IPS-18c (cell line): ENCODE results near the gene PLA2G4A.

Source experiments
- H3K4me3 ChIP-seq: 2 replicates; pipeline ENCODE4 v1.7.0; 2013; ENCODE audit warnings: low read depth, mild to moderate bottlenecking, low read length, moderate library complexity; ENCODE audit not compliant: insufficient read depth
- H3K9me3 ChIP-seq: one replicate; pipeline ENCODE4 v1.6.1; 2013; ENCODE audit warnings: mild to moderate bottlenecking, low read length, moderate library complexity; ENCODE audit not compliant: control insufficient read depth, insufficient read depth

PLA2G4A gene

DNA sequence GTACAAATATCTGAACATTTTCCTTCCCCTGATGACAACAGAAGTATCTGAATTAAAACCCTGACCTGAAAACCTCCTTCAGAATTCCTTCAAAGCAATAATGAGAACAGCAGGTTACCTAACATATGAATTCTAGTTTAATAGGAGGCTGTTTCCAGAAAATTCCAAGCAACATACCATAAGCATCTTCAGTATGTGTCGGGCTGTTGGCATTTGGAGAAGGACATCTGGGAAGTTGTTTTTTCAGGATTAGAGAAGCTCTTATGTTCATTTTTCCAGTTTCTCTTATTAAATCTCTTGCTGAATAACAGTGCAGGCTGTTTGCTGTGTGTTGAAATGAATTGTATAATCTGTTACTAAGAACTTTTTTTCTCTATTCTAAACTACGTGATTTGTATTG is 101.5 kb downstream of the PLA2G4A start:
- H3K4me3 ChIP-seq = no peak overlapping the region
- peaks cover 2% of the 10 kb centered on the region for H3K9me3 ChIP-seq

DNA sequence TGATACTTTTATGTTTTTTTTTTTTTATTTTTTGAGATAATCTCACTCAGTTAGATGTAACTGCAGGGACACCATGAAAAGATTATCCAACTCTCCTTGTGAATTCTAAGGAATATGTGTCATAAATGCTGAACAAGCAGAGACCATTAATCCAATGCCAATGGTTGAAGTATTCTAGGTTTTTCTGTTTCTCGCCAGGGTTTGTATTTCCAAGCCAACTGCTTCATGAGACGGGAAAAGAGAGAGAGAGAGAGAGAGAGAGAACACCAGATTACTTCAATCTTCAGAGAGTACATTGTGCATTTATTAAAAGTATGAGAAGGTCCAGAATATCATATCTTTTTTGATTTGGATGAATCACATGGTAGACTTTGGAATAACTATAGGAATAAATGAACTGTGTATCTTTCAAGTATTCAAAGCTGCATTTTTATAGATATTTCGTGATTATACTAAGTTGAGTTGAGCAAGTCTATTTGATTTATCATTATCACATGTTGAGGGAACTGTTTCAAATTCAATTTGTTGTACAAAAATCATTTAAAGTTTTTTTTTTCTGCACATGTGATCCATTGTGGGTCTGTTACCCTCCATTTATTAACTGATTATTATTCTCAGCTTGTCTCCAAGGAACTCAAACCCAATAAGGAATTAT is 108.4 kb downstream of the PLA2G4A start:
- Histone ChIP-seq H3K4me3 (no peak overlapping the region), H3K9me3 (no peaks in the 10 kb centered on the region)

DNA sequence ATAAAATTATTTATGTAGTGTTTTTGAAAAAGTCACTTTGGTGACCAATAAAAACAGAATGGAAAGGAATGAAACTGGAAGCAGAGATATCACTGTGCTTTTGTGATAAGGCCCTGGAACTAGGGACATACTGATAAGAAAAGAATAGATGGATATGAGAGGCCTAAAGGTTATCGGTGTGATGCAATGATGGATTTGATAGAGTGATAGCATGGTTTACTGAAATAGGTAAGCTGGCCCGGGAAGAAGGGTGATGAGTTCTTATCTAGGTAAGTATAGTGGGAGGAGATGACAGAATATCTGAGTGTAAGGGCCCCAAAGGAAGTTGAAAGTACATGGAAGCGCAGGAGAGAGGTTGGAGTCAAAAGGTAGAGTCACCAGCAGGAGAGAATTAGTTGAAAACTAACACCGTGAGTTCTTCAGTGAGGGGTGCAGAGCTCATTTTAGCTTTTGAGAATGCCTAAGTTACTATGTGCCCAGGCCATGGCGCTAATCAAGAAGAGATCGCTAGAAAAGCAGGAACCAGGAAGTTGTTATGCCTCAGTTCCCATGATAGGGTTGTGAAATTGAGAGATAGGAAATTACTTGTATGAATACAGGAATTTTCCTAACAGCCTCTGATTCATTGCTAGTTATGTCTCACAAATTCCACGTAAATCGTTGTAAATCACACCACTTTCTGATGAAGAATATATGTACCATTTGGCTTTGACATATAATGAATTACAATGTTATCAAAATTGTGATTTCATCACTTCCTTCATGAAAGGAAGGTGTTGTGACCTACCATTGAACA is 115.3 kb downstream of the PLA2G4A start:
- H3K9me3 ChIP-seq = no peaks in the 10 kb centered on the region
- no peak overlapping the region for H3K4me3 ChIP-seq

DNA sequence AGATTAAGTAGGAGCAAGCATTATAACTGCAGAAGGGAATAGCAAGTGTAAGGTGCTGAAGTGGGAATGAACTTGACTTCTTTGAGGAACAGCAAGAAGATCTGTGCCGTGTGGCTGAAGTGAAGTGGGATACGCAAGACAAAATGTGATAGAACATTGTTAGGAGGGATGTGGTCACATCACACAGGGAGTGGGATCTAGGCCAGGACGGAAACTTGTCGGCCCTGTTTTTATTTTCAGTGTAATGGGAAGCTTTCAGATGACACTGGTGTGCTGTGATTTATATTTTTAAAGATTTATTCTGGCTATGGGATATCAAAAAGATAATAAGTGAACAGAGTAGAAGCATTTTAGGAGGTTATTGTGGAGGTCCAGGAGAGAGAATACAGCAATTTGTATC is 116.4 kb downstream of the PLA2G4A start:
- Histone ChIP-seq H3K4me3 (no peak overlapping the region), H3K9me3 (no peaks in the 10 kb centered on the region)

DNA sequence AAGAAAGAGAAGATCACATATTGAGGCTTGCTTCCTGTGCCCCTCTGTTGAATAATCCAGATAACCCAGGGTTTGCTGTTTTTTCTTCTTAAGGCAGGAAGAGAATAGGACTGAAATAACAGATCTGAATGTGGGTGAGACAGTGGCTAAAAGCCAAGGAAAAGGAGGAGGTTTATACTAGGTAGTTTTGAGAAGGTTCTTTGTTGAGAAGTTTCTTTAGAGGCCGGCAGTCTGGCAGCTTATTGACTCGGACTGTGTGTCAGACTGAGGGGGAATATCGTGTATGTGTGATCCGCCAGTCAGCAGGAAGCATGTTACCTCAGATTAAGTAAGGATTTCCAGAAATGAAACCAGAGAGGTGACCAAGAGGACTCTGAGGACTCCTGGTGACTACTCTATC is 119.8 kb downstream of the PLA2G4A start:
- H3K9me3 ChIP-seq = no peaks in the 10 kb centered on the region
- no peak overlapping the region for H3K4me3 ChIP-seq

DNA sequence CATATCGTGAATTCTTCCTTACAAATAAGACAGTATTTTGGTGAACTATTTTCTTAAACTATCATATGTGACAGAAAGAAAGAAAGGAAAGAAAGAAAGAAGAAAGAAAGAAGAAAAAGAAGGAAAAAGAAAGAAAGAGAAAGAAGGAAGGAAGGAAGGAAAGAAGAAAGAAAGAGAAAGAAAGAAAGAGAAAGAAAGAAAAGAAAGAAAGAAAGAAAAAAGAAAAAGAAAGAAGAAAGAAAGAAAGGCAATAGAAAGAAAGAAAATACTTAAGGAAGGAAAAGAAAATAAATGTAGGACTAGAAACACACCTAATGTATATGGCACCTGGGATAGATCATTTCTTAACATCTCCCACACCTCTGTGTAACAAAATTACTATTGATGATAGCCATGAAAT is 120.4 kb downstream of the PLA2G4A start:
- no peaks in the 10 kb centered on the region for H3K9me3 ChIP-seq
- no peak overlapping the region for H3K4me3 ChIP-seq

DNA sequence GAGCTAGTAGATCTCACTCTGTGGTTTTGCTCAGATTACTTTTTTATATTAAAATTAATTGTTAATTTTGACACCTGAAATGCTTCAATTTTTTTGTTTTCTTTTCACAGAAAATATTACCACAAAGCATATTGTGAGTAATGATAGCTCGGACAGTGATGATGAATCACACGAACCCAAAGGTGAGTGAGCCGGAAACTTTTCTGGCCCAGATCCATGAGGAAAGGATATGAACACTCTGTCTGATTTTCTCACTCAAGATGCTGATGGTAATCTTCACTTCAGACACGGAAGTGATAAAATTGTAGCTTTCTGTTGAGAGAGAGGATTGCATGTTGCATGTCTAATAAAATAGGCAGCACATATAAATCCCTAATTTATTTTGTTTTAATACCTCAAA is 121.8 kb downstream of the PLA2G4A start:
- no peak overlapping the region for H3K4me3 ChIP-seq

DNA sequence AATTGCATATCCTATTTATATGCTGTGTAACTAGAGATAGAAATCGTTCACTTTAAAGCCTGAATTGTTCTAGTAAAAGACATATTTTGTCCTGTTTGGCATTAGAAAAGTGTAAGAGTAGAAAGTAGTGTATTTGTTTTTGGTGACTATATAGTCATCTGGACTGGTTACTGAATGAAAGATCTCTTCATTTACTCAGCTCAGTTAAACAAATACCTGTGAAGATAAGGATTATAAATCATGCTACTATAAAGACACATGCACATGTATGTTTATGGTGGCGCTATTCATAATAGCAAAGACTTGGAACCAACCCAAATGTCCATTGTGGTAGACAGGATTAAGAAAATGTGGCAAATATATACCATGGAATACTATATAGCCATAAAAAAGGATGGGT is 125.1 kb downstream of the PLA2G4A start:
- no peak overlapping the region for H3K4me3 ChIP-seq
- no peaks in the 10 kb centered on the region for H3K9me3 ChIP-seq

More for the DNA sequence above, 121.8 kb downstream of the PLA2G4A start:
- H3K9me3 ChIP-seq = no peaks in the 10 kb centered on the region

DNA sequence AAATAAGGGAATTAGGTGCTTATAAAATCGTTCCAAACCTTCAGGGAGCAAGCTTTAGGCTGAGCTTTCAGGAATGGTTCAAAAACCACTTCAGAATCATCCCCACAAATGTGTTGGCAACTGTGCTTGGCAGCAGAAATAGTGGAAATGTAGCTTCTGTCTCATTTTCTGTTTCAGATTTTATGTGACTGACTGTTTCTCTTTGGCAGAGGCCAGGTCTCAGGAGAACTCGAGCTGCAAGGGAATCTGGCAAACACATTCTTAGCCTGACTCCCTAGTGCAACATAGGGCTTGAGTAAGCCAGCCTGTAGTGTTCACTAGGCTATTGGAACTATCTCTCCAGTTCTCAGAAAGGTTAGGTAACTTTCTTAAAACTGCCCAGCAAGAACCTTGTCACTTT is 128.6 kb downstream of the PLA2G4A start:
- Histone ChIP-seq H3K9me3 (no peaks in the 10 kb centered on the region), H3K4me3 (no peak overlapping the region)

DNA sequence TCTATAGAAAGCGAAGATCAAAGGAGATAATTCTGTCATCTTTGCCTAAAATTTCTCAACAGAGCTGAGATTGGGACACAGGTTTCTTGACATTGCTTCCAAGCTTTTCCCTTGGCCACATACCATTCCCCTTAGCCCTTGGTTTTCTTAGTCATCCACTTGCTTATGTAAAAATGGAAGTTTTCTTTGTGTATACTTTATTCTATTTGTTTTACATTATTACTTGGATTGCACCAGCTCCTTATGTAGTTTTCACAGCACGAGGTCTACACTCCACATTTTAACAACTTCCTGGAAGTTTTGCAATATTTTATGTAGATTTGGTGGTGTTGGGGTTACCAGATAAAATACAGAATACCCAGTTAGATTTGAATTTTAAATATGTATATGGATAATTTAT is 129.8 kb downstream of the PLA2G4A start:
- Histone ChIP-seq H3K4me3 (no peak overlapping the region), H3K9me3 (no peaks in the 10 kb centered on the region)

DNA sequence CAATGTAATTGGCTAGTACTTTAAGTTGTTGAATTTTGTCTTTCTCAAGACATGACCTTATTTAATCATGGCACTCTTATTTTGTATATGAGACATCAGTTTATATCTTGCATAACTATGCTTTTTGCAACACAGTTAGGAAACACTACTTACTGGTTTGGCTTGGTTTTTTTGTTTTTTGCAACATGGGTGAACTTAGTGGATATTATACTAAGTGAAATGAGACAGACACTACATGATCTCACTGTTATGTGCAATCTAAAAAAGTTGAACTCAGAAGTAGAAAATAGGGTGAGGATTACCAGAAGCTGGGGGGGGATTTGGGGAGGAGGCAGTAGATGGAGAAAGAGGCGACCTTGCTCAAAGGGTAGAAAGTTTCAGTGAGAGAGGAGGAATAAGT is 132.1 kb downstream of the PLA2G4A start:
- H3K9me3 ChIP-seq = no peaks in the 10 kb centered on the region
- H3K4me3 ChIP-seq = no peak overlapping the region

DNA sequence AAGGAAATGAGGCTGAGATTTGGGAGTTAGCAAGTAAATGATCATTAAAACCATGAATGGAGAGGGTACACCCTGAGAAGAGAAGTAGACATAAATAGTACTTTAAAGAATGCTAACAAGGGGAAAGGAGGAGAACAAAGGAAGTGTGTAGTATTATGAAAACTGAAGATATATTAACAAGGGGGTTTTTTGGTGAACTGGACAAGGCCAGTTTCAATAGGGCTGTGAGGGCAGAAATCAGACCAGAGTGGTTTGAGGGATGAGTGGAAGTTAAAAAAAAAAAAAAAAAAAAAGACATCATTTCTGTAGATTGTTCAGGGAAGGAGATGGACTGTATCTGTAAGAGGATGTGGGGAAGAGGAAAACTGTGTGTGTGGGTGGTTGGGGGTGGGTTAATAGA is 137.1 kb downstream of the PLA2G4A start:
- no peak overlapping the region for H3K4me3 ChIP-seq
- H3K9me3 ChIP-seq = no peaks in the 10 kb centered on the region

DNA sequence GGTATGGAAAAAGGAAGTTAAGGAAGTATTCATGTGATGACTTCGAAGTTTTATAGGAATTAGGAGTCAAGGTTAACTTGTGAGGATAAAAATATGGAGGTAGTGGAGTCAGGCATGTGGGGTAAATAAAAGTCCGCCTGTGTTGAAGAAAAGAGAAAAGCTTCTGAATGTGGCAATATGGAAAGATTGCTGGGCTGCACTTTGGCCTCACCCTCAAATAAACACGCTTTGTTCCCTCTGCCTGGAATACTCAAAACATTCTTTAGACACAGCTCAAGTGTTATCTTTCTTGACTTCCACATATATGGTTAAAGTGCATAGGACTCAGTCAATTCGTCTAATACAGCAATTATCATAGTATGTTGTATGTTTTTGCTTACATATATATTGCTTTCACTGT is 137.7 kb downstream of the PLA2G4A start:
- Histone ChIP-seq H3K4me3 (no peak overlapping the region), H3K9me3 (no peaks in the 10 kb centered on the region)

DNA sequence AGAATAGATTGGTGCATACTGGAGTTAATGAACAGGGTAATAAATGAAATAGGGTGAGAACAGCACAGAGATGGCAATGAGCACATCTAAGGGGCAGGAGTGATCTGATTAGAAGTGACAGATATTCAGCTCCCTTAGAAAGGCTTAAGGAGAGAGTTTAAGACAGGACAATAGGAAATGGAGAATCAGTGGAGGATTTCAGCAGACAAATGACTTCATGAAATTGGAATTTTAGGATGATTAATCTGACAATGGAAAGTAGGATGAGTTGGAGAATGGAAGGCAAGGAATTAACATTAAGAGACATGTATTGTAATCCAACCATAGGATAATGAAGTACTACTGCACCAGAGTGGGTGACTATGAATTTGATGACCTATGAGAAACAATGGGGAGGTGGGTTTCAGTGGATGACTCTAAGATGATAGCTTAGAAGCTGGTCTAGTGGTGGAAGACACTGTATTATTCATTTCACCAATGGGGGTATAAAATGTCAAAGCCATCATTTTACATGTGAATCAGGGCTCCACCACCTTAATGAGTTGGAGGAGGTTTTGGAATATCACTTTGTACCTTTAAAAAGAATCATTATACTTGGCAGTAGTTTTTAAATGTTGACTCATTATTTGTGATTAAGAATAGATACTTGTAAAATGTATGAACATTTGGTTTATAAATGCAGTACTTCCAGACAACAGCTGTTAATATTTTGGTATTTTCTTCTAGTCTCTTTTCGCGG is 139.1 kb downstream of the PLA2G4A start:
- H3K4me3 ChIP-seq = no peak overlapping the region; the same call in 1 of the 2 replicates
- H3K9me3 ChIP-seq = no peaks in the 10 kb centered on the region

DNA sequence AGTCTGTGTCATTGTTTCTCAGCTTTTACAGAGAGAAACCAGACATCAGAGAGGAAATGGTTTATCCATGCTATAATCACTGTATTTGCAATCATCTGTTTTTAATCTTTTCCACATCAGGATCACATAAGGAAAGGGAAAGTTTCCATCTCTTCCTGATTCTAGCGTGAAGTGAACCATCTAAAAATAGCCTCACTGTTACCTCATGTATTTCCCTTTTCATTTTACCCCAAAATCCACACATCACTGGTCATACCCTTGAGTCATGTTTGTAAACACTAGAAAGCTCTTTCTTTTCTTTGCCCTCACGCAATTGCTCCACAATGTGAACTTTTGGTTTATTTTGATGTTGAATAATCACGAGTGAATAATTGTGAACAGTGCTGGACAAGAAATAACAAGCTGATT is 146.0 kb downstream of the PLA2G4A start:
- no peak overlapping the region for H3K4me3 ChIP-seq

DNA sequence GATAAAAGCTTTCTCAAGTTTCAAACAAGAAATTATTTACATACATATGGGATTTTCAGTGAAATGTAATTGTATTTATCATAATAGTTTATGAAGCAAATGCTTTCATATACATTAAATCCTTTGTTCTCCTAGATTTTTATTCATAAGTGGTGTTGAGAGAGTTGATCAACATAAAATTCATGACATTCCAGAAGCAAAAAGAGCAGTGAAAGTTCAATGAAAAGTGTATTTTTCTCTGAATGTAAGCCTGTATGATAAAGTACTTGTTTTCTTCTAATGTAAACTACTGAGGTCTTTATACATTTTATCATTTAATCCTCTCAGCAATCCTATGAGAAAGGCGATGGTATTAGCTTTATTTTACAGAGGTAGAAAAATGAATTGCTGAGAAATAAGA is 146.5 kb downstream of the PLA2G4A start:
- Histone ChIP-seq H3K4me3 (no peak overlapping the region), H3K9me3 (no peaks in the 10 kb centered on the region)

More for the DNA sequence above, 146.0 kb downstream of the PLA2G4A start:
- no peaks in the 10 kb centered on the region for H3K9me3 ChIP-seq

DNA sequence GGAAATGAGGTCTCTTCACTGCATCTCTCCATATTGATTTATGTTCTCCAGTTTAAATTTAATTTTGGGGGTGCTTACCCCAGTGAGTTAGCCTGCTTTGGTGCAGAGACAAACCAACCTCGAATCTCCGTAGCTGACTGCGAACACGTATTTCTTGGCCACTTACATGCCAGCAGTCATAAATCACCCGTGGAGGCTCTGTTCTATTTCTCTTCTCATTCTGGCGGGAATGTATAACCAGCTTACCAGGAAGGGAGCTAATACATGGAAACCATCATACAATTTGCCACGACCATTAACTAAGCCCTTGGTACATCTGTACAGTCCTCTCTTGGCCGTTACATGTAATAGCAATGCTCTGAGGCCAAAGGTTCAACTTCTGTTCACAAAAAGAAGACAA is 148.0 kb downstream of the PLA2G4A start:
- no peaks in the 10 kb centered on the region for H3K9me3 ChIP-seq

More for the DNA sequence above, 148.0 kb downstream of the PLA2G4A start:
- no peak overlapping the region for H3K4me3 ChIP-seq
